ENCODE data around the gene ZC3H8.

The ZC3H8 gene

GRCh38 chr2:112182581-112183034 is 72.2 kb downstream of the ZC3H8 start:
- no peaks in the 10 kb centered on the region; the same call in 1 of the 2 replicates for H3K9me3 ChIP-seq (ENCODE audit: low read length)
- H3K36me3 ChIP-seq (ENCODE audit: insufficient read depth, low read length): no peaks in the 10 kb centered on the region; the same call in 1 of the 2 replicates
- H4K20me1 ChIP-seq (ENCODE audit: insufficient read depth, low read length): no peaks in the 10 kb centered on the region
- H3K4me2 ChIP-seq (ENCODE audit: low read length): peak overlapping the region; percentile 23; the same call in 1 of the 2 replicates
- H3K4me1 ChIP-seq (ENCODE audit: insufficient read depth, low read length, severe bottlenecking): peaks cover 27% of the 10 kb centered on the region
- no peaks in the 10 kb centered on the region; the same call in 1 of the 2 replicates for H3K27me3 ChIP-seq (ENCODE audit: insufficient read depth, low read length)
- H3K27ac ChIP-seq (ENCODE audit: low read depth, low read length, poor library complexity, severe bottlenecking): peak overlapping the region; percentile 49
- no peak overlapping the region for H3K9ac ChIP-seq (ENCODE audit: low read length)
- no peak overlapping the region for H3K4me3 ChIP-seq (ENCODE audit: low read depth, low read length, poor library complexity, severe bottlenecking)
- TF ChIP-seq EZH2 (IDR thresholded peaks at IDR 0.05; ENCODE audit: borderline replicate concordance, low read length) (no peak), CTCF (IDR thresholded peaks at IDR 0.05; ENCODE audit: low read length) (no peak)
- H3K79me2 ChIP-seq (ENCODE audit: insufficient read depth, low read length): no peaks in the 10 kb centered on the region
- H3F3A ChIP-seq (ENCODE audit: insufficient read depth, low read length): no peaks in the 10 kb centered on the region
- no peak overlapping the region for H2AFZ ChIP-seq (ENCODE audit: low read length)
- no peaks in the 10 kb centered on the region for H3K9me2 ChIP-seq (ENCODE audit: low read depth, low read length)

- Histone ChIP-seq H3K4me3 (ENCODE audit: low read depth, low read length, poor library complexity, severe bottlenecking) (no peak overlapping the region), H3K4me2 (ENCODE audit: low read length) (peak overlapping the region; percentile 0; the same call in 1 of the 2 replicates), H3K4me1 (ENCODE audit: insufficient read depth, low read length, severe bottlenecking) (peaks cover 23% of the 10 kb centered on the region), H3K27me3 (ENCODE audit: insufficient read depth, low read length) (no peaks in the 10 kb centered on the region; the same call in 1 of the 2 replicates), H3K9me2 (ENCODE audit: low read depth, low read length) (no peaks in the 10 kb centered on the region), H3K79me2 (ENCODE audit: insufficient read depth, low read length) (no peaks in the 10 kb centered on the region), H2AFZ (ENCODE audit: low read length) (no peak overlapping the region), H3K36me3 (ENCODE audit: insufficient read depth, low read length) (no peaks in the 10 kb centered on the region; the same call in 1 of the 2 replicates), H3F3A (ENCODE audit: insufficient read depth, low read length) (no peaks in the 10 kb centered on the region), H3K9ac (ENCODE audit: low read length) (no peak overlapping the region), H3K9me3 (ENCODE audit: low read length) (no peaks in the 10 kb centered on the region; the same call in 1 of the 2 replicates), H4K20me1 (ENCODE audit: insufficient read depth, low read length) (no peaks in the 10 kb centered on the region), H3K27ac (ENCODE audit: low read depth, low read length, poor library complexity, severe bottlenecking) (peak overlapping the region; percentile 49)
- no peak for TF ChIP-seq EZH2 (IDR thresholded peaks at IDR 0.05; ENCODE audit: borderline replicate concordance, low read length)
- TF ChIP-seq CTCF (IDR thresholded peaks at IDR 0.05; ENCODE audit: low read length): no peak
These were observed 73.1 kb downstream of the ZC3H8 start for GRCh38 chr2:112181571-112182290.

- H3K9me3 ChIP-seq (ENCODE audit: low read length): no peaks in the 10 kb centered on the region; the same call in 1 of the 2 replicates
- no peaks in the 10 kb centered on the region for H3K79me2 ChIP-seq (ENCODE audit: insufficient read depth, low read length)
- no peaks in the 10 kb centered on the region for H4K20me1 ChIP-seq (ENCODE audit: insufficient read depth, low read length)
These were observed 78.8 kb downstream of the ZC3H8 start for GRCh38 chr2:112175958-112176573.

More at GRCh38 chr2:112175958-112176573, 78.8 kb downstream of the ZC3H8 start:
- H3K9ac ChIP-seq (ENCODE audit: low read length): no peak overlapping the region
- H3F3A ChIP-seq (ENCODE audit: insufficient read depth, low read length): no peaks in the 10 kb centered on the region
- H3K4me1 ChIP-seq (ENCODE audit: insufficient read depth, low read length, severe bottlenecking): peaks cover 27% of the 10 kb centered on the region
- H3K36me3 ChIP-seq (ENCODE audit: insufficient read depth, low read length): no peaks in the 10 kb centered on the region; the same call in 1 of the 2 replicates
- no peak overlapping the region for H3K4me2 ChIP-seq (ENCODE audit: low read length)
- TF ChIP-seq EZH2 (IDR thresholded peaks at IDR 0.05; ENCODE audit: borderline replicate concordance, low read length) (no peak), CTCF (IDR thresholded peaks at IDR 0.05; ENCODE audit: low read length) (no peak)
- H3K27me3 ChIP-seq (ENCODE audit: insufficient read depth, low read length): no peaks in the 10 kb centered on the region; the same call in 1 of the 2 replicates
- H2AFZ ChIP-seq (ENCODE audit: low read length): no peak overlapping the region
- H3K27ac ChIP-seq (ENCODE audit: low read depth, low read length, poor library complexity, severe bottlenecking): no peak overlapping the region
- H3K9me2 ChIP-seq (ENCODE audit: low read depth, low read length): no peaks in the 10 kb centered on the region
- no peak overlapping the region for H3K4me3 ChIP-seq (ENCODE audit: low read depth, low read length, poor library complexity, severe bottlenecking)
